ENCODE data around the gene PKIG. TPM values are rescaled to one million over a fixed set of nuclear protein-coding genes. Genes with fewer than 3 reads are reported as not detected.

PKIG gene
- total and polyA plus RNA-seq, 2 donors (not counting 3 experiments of a cell fraction or from before 2014, with no cell fraction given): 135 to 167 TPM

- no peak overlapping the region for H2AFZ ChIP-seq (ENCODE audit: low read depth, low read length)
- H3K9ac ChIP-seq (replicated peaks; ENCODE audit: extremely low read depth, insufficient read depth, low read length): no peak overlapping the region
- no peaks in the 10 kb centered on the region for H3K9me1 ChIP-seq (replicated peaks; ENCODE audit: control insufficient read depth, extremely low read depth, insufficient read depth, low read length)
- H3K4me1 ChIP-seq (ENCODE audit: control insufficient read depth, extremely low read depth, insufficient read depth, low read length): peaks cover 35% of the 10 kb centered on the region
- no peak for FAIRE-seq
- CTCF ChIA-PET: interaction anchor here (0.8 to 4.1 kb wide), 2 partner anchors 35 to 41 kb away, joined by 3 to 38 read pairs; no protein-coding TSS in a partner anchor
- TF ChIP-seq POLR2A (IDR thresholded peaks at IDR 0.05; ENCODE audit: low read depth, low read length): no peak
- no peak for TF ChIP-seq FOS (IDR thresholded peaks at IDR 0.05; ENCODE audit: borderline replicate concordance, insufficient read depth, low read length)
- TF ChIP-seq POLR2AphosphoS5 (IDR thresholded peaks at IDR 0.05; ENCODE audit: insufficient read depth, low read depth, low read length): no peak
- TF ChIP-seq JUN (IDR thresholded peaks at IDR 0.05; ENCODE audit: borderline replicate concordance, insufficient read depth, insufficient read length, low read depth): no peak
- TF ChIP-seq GATA2 (IDR thresholded peaks at IDR 0.05; ENCODE audit: insufficient read depth, insufficient read length, low read depth, low read length): no peak
- TF ChIP-seq, protein P1, sequence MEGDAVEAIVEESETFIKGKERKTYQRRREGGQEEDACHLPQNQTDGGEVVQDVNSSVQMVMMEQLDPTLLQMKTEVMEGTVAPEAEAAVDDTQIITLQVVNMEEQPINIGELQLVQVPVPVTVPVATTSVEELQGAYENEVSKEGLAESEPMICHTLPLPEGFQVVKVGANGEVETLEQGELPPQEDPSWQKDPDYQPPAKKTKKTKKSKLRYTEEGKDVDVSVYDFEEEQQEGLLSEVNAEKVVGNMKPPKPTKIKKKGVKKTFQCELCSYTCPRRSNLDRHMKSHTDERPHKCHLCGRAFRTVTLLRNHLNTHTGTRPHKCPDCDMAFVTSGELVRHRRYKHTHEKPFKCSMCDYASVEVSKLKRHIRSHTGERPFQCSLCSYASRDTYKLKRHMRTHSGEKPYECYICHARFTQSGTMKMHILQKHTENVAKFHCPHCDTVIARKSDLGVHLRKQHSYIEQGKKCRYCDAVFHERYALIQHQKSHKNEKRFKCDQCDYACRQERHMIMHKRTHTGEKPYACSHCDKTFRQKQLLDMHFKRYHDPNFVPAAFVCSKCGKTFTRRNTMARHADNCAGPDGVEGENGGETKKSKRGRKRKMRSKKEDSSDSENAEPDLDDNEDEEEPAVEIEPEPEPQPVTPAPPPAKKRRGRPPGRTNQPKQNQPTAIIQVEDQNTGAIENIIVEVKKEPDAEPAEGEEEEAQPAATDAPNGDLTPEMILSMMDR (IDR thresholded peaks at IDR 0.05; ENCODE audit: extremely low read depth in 1 of 2, insufficient read depth in 1 of 2, low read depth in 1 of 2, low read length in 2 of 2): no peak
- TF ChIP-seq, protein P2, sequence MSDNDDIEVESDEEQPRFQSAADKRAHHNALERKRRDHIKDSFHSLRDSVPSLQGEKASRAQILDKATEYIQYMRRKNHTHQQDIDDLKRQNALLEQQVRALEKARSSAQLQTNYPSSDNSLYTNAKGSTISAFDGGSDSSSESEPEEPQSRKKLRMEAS (IDR thresholded peaks at IDR 0.05; ENCODE audit: insufficient read depth, insufficient read length): no peak
- no peak for TF ChIP-seq MYC (IDR thresholded peaks at IDR 0.05; ENCODE audit: low read depth, low read length)
- TF ChIP-seq EZH2 (IDR thresholded peaks at IDR 0.05; ENCODE audit: borderline replicate concordance, low read depth, low read length, severe bottlenecking): no peak
- DNase-seq (ENCODE audit: low read depth, low spot score): no peak
- H3K4me2 ChIP-seq (ENCODE audit: insufficient read depth, low read length): no peak overlapping the region
- intact Hi-C loops (cut with micrococcal nuclease): no loop called here
- H3K27ac ChIP-seq (ENCODE audit: insufficient read depth, low read depth, low read length): no peak overlapping the region
- H3K79me2 ChIP-seq (ENCODE audit: control insufficient read depth, insufficient read depth, low read length): no peaks in the 10 kb centered on the region
- dilution Hi-C loops (cut with MboI; ENCODE audit: extremely low pct_ligation_motif_present, low sequenced_read_pairs): no loop called here
- BruUV-seq (replicated peaks): no TSS peak
- H3K9me3 ChIP-seq (replicated peaks; ENCODE audit: control insufficient read depth, insufficient read depth, low read length): no peaks in the 10 kb centered on the region
- H3K27me3 ChIP-seq (ENCODE audit: control insufficient read depth in 2 of 2, insufficient read depth in 2 of 2, low read length in 2 of 2): peaks cover 4 to 5% of the 10 kb centered on the region in 2 experiments
- no peak overlapping the region for H3K4me3 ChIP-seq (replicated peaks in 1 of 3; ENCODE audit: insufficient read depth in 1 of 3, low read depth in 1 of 3, low read length in 3 of 3)
- H3K36me3 ChIP-seq (ENCODE audit: control insufficient read depth in 2 of 2, extremely low read depth in 1 of 2, insufficient read depth in 2 of 2, low read length in 2 of 2): no peaks in the 10 kb centered on the region
- POLR2A ChIA-PET: no interaction called here
- H4K20me1 ChIP-seq (replicated peaks; ENCODE audit: control insufficient read depth, extremely low read depth, insufficient read depth, low read length): no peaks in the 10 kb centered on the region
These were observed 66.2 kb downstream of the PKIG start for GRCh38 chr20:44648579-44648978.
